ENCODE results near the gene FAM107B.

FAM107B gene

DNA sequence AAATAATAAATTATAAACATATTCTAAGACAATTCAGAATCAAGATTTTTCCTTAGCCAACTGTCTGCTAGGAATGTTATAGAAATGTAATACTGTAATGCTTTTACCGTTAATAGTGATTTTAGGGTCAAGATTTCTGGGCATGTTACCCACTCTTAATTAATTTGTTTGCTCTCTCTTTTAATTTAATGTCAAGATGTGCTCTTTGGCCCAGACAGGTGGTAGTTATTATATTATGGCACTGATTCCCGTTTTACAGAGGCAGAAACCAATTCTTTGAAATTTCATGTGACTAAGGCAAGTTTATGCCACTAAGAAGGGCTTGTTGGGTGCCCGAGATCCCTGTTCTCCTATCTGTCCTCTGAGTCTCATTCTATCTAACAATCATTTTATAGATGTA lies 959 bp upstream of the FAM107B start:
- DNase-seq = no peak

DNA sequence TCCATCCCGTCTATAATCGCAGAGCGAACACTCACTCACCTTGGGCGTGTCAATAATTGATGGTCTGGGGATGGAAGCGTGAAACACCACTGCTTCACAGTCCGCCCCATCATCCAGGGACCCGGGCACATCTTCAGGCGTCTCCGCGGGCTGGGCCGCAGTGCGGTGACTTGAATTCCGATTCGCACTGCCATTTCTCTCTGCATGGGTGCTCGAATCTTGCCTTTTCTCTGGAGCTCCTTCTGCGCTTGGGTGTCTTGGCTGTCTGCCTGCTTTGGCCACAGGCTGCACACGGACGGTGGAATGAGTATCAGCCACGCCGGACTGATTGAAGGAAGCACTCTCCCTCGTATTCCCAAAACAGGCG lies 500 bp downstream of the FAM107B start:
- DNase-seq = no peak

DNA sequence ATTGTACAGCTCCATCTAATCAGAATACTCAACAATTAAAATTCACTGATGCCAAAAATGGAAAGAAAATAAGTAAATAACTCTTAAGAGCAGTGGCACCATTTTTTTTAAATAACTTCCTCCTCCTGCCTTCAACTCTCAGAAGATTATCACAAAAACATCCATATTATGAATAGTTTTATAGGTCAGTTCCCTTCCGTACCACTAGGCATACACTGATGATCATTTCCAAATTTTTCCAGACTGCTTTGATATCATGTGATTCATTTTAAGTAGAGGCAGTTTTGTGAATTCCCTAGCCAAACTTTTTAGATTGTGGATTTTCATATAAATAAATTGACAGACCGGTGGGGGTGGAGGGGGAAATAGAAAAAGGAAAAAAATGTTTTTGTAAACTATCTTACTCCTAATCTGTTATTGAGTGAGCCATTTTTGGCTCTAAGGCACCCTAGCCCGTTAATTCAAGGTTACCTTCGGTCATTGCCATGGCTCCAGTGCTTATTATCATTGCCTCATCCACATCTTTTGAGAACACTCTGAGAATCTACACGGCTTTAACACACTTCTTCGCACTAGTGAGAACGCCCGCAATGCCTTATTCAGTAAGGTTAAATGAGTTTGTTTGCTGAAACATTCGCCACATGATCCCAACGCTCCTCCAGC lies 1.0 kb downstream of the FAM107B start:
- no peak for DNase-seq

DNA sequence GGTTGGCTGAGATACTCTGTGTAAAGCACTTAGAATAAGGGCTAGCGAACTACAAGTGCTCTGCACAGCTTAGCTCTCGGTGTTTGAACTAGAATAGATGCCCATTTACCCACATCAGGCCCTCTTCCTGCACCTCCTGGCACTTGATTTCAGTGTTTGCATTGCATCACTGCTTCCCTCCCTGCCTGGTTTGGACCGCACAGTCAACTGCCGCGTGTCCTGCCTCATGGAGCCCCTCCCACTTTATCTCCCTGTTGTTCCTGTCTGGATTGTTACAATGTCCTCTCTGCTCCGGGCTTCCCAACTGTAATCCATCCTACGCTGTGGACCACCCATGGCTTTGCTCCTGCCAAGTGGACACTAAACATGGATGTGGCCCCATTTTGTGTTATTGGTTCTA lies 2.3 kb downstream of the FAM107B start:
- DNase-seq = no peak

DNA sequence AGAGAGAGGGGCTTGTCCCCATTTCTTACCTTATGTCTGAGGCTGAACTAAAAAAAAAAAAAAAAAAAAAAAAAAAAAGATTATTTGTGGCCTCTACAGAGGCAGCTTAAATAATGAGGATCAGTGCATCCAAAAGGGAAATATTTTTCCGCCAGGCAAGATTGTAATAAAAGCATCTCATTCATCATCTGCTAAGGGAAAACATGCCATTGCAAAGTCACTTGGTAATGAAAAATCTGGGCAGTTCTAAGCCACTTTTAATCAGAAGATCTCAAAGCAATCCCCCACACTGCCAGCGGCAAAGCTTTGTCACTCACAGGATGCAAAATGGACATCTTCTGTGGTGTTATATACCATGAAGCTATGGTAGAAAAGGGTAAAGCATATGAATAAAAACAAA lies 3.8 kb downstream of the FAM107B start:
- no peak for DNase-seq

DNA sequence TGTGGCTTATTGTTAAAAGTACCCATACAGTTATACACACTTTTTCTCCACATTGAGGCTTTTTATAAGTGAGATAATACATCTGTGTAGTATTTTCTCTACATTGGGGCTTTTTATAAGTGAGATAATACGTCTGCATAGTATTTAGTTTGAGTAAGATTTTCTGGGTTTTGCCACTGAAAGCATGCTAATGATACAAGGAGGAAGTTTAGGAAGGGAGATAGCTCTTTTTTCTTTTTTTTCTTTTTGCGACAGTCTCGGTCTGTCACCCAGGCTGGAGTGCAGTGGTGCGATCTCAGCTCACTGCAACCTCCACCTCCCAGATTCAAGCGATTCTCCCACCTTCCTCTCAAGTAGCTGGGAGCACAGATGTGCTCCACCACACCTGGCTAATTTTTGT lies 13.3 kb downstream of the FAM107B start:
- no peak for DNase-seq

DNA sequence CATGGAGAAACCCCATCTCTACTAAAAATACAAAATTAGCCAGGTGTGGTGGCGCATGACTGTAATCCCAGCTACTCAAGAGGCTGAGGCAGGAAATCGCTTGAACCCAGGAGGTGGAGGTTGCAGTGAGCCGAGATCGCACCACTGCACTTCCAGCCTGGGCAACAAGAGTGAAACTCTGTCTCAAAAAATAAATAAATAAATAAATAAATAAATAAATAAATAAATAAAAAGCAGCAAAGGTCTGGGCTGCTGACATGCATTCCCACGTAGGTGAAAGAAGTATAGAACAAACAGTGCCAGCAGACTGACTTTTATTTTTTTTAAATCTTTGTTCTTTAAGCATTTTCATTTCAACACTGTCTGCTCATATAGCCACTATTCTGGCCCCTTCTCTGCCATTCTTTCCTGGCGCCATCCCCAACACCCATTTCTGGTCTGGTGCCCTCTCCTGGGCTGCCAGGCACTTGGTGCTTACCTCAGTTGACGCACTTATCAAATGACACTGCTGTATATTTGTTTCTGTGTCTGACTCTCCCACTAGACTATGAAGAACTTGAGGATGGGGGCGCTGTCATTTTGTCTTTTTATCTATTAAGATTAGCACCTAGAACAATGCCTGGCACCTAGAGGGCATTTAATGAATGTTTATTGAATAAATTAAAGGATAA lies 15.6 kb downstream of the FAM107B start:
- DNase-seq = peak; percentile 27

DNA sequence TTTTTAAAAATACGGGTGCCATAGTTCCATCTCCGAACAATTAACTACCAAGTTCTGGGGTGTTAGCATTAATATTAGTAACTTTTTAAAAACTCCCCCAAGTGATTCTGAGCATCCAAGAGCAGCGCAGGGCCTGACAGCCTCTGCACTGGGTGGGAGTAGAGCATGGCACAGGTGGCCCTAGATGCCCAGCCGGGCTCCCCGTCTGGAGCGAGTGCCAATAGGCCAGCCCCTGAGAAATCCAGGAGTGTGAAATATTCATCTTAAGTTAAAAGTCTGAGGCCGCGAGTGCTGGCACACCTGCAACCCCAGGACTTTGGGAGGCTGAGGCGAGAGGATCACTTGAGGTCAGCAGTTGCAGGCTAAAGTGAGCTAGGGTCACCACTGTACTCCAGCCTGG lies 16.2 kb downstream of the FAM107B start:
- DNase-seq = no peak

DNA sequence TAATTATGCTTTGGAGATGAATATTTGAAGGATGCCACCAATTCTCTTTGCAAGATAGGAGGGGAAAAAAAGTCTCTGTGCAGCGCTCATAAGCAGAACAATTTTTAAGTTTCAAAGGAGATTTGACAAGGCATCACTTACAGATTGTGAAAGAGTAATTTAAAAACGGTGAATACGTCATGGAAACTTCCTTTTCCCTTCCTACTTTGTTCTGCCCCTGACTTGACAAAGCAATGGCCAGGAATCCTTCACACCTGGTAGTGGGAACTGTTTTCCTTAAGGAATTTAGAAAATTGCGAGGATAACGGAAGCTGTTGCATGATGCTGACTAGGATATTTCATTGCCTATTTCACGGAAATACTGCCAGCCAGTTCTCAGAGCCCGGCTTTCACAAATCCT lies 16.7 kb downstream of the FAM107B start:
- DNase-seq = no peak

DNA sequence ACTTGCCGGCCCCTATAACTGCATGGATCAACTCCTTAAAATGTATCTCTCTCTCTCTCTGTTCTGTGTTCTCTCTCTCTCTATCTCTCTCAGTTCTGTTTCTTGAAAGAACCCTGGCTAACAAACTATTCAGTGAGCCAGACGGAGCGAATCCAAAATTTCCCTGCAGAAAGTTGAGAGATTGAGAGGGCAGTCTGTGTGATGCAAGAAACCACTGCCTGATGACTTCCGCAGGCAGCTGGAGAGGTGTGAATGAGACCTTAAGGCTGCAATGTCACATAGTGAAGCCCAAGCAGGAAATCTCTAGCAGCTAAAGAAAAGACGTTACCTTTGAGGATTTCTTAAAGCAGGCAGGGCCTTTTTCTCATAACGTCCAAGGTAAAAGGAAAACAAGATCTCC lies 17.3 kb downstream of the FAM107B start:
- DNase-seq = no peak

DNA sequence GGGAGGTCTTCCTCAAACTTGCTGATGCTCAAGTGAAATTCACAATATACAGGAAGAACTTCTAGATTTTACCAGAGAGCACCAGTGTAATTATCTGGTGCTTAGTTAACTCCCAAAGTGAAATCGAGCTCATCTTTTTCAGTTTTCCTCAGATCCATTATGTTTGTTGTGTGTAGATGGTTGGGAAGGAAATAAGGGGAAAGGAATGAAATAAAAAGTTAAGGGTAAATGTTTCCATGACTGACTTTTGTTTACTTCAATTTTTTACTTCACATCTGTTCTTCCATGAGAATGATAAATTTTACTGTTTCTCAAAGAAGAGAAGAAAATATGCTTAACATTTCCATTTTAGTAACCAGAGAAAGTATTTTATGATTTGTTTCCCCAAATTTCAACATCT lies 21.3 kb downstream of the FAM107B start:
- no peak for DNase-seq

DNA sequence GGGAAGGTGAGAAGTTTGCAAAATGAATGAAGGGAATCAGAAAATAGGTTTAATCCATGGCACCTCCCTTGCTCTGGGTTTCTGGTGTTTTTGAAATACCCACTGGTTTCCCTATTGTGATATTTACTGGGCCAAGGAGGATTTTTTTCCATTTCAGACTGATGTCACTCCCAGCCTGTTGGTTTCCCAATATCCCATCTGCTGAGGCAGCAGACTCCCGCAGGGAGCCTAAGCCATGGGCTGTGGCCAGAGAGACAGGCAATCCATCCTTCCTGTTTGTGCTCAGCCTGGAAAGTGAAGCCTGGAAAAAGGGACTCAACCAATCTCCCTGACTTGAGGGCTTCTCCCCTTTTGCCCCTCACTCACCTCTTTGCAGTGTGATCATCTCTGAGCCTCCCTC lies 22.8 kb downstream of the FAM107B start:
- DNase-seq = no peak

DNA sequence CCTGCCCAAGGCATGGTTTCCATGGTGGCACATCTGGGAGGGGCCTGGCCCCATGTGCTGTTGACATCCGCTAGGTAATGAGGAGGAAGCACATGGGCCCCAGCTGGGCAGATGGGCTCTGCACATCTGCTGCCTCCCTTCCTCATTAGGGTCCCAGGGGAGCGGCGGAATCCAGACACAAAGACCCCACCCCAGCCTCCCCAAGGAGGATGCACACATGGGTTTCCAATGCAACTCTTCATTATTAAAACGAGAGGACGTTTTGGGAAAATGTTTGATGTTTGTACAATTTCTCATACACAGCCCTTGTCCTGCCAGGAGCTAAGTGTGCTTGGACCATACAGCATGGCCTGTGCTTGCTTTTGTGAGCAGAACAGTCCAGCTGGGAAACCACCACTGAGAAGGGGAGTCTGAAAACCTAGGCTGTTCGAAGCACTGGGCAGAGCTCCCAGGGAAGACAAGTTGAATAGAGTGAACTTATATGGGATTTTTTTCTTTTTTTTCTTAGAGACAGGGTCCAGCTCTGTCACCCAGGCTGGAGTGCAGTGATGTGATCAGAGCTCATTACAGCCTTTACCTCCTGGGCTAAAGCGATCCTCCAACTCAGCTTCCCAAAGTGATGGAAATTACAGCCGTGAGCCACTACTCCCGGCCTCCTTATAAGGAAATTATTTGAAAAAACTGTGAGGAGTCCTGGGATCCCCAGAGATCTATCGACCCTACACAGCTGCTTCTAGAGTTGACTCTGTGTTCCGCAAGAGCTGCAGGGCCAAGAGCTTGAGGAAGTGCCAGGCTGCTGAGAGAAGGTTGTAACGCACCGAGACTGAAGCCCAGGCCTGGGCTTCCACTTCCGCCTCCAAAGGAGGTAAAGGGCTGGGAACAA lies 23.4 kb downstream of the FAM107B start:
- no peak for DNase-seq

DNA sequence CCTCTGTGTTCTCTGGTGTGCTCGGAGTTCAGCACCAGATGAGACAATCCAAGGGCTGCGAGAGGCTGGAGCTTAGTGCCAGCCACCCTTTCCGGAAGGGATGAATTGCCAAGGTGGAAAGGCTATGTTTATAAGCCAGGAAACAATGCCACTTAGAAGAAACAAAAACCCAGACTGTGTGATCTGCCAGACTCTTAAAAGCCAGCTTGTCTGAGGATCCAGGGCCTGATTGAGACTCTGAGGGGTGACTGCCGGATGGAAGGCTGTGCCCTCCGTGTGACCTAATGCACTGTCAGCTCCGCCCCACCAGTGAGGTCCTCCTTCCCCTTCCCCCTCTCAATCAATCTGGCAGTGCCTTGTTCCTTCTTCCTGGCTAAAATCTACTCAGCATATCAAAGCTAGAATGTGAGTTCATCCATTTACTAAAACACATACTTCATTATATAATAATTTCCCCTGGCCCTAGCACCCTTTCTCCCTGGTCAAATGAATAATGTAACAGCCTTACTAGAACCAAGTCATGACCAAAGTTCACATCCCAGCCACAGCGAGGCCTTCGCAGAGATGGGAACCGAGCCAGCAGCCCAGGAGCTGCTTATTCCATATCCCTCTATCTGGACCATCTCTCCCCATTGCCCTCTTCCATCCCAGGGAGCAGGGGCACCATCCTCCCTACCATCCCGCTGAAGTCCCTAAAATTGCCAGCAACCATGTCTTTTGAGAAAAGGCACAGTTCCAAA lies 25.5 kb downstream of the FAM107B start:
- no peak for DNase-seq

DNA sequence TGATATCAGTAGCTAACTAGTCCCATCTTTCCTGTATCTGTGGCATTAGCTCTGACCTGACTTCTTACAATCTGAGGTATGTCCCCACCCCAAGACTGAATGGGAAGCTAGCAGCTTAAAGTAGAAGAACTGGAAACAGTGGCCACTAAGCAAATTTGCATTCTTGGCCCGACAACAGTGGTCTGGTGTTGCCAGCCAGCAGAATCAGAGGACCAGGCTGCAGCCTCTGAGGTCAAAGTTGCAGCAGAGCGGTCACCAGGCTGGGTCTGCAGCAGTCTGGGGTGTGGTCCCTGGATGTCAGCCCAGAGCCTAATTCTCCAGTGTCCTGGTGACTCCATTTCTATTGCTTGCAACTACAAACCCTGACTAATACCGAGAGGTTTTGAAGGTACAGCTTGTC lies 26.3 kb downstream of the FAM107B start:
- no peak for DNase-seq

DNA sequence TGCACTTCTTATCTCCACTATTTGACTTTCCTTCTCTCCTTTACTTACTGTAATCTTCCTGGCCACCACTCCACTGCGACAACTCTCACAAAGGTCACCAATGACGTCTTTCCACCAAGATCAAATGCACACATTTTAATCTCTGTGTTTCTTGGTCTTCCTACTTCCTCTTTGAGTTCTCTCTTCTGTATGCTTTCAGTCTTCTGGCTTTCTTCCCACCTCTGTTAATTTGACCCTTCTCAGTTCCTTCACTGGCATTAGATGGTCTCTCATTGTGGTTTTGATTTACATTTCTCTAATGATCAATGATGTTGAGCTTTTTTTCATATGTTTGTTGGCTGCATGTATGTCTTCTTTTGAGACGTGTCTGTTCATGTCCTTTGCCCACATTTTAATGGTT lies 31.9 kb downstream of the FAM107B start:
- no peak for DNase-seq

DNA sequence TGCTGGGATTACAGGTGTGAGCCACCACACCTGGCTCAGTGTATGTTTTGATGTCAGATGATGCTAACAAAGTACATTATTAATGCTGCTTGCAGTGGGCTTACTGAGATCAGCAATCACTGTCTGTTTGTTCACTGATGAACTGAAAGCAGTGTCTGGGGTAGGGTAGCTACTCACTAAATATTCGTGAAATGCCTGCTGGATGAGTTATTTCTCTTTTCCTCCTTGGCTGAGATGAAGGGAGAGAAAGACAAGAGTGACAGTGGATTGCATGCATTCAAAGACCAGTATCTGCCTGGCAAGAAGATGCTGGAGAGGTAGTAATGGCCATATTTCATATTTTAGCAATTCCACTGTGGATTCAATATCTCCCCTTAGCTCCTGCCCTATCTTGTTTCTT lies 32.3 kb downstream of the FAM107B start:
- DNase-seq = no peak

DNA sequence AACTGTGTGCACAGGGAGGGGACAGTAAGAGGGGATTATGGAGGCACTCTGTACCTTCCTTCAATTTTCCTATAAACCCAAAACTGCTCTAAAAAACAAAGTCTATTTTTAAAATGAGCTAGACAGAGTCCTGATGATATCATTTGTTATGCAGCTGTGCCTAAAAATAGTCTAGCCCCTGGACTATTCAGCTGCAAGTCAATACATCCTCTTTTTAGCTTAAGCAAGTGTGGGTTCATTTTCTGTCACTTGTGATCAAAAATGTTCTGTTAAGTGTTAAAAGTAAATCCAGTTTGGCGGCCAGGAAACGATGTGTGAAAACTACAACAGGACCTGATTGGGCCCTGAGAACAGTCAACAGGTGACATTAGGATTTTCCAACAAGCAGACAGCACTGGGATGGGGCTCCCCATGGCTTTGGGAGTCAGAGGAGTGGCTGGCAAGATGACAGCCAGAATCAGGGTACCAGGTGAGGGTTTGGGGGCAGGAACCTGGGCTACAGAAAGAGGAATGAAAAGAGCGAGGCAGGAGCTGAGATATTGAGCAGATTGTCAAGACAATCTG lies 33.9 kb downstream of the FAM107B start:
- no peak for DNase-seq

DNA sequence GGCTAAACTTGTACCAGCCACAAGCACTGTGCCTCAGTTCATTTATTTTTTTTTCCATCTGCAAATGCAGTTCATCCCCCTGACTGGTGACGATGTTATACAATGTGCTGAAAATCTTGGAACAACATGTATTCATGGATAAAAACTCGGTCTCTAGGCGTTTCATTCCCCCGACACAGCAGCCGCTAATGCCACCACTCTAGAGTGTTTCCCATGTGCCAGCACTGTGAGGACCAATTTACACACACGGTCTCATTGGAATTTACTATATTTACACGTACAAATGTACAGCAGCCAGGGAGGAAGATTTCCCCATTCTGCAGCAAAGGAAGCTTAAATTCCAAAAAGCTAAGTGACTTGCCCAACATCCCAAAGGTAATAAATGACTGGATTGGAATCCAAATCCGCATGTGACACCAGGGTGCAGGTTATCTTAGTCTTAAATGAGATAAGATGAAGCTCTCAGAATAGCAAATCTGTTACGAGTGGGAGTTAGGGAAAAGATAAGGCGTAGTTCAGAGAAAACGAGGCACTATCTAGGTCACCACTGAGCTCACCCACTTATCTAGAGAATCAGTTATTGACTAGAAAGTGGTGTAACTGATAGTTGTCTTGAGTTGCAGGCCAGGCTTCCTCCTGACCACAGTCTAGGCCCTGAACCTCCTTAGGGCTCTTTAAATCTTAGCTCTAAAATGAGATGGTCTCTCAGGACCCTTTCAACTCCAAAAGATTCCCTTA lies 36.7 kb downstream of the FAM107B start:
- no peak for DNase-seq

DNA sequence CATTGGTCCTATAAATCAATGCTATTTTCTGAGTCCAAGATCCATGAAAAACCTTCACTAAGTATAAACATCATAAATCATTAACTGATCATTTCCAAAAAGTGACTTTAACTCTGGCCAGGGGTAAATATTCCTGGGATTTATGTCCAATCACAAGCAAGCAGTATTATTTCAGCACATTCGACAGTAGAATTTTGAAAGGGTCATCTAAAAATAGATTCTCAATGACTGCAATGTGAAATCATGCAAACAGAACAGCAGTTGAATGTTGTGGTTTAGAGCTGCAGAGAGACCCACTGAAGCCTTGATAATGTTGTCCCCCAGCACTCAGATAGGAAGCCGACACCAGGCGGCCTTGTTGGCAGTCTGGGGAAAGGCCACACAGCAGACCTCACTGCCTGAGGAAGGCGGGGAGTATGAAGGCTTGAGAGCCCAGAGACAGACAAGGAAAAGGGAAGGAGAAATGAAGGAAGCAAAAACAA lies 38.1 kb downstream of the FAM107B start:
- DNase-seq = no peak

DNA sequence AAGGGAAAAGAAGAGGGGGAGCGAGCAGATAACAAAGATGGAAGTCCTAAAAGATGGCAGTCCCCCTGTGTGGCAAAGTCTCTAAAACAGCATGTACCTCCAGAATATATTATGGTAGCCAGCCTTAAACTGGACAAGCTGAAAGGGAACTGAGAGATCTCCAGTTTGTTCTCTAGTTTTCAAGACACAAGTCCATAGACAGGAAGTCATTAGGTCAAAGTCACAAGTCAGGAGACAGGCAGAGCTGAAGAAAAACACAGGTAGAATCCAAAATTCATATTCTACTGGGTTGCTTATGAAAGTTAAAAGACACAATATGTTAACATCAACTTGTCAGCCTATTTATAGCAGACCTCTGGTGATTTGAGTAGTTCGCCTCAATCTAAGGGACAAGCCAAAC lies 38.7 kb downstream of the FAM107B start:
- DNase-seq = no peak

DNA sequence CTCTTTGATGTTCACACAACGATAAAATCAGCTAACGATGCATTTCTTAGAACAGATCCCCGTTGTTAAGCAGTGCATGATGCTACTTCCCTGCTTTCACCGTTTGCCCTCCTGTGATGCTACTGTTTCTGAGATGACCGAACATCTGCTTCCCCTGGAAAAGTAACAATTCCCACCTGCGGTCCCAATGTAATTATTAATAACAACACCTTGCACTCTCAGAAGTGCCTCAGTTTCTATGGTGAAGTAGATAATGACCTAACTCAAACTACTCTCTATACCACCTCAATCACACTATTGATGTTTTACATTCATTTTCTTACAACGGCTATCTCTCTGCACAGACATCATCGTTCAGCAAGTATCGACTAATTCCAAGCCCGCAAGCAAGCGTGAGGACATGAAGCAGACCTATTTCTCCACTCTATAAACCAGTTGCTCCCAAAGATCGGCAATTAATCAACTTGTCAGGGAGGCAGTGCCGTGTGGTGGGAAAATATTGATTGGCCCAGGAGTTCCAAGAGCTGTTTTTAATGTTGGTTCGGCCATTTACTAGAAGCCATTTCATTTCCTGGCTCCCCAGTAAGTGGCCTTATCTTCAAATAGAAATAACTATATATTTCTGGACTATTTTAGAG lies 42.7 kb downstream of the FAM107B start:
- no peak for DNase-seq
